Gastrocnemius medialis (tissue), 4 donors: ENCODE results near the gene INPP5B. TPM values are rescaled to one million over a fixed set of nuclear protein-coding genes. Genes with fewer than 3 reads are reported as not detected.
"Not testable (repeated sequence)": the region's sequence is repeated elsewhere in the genome, so short reads cannot be mapped to it uniquely, and the experiment has no call there.

Experiments
- ATAC-seq, 2 donors: fragments of 150-250 bp; one replicate each; pipeline ENCODE4 v1.9.1; 2016
- DNase-seq, 2 donors: peaks; one replicate each; pipeline ENCODE4 v3.0.0-alpha.2; 2019
- H3K27ac ChIP-seq, 4 donors: fragments of 200-600 bp; sonication (generic); 1 replicate in 1 of 4; 2 replicates in 3 of 4; pipeline ENCODE4 v1.5.1; 2016 to 2018; ENCODE audit warnings: mild to moderate bottlenecking in 2 of 4, moderate library complexity in 1 of 4
- H3K27me3 ChIP-seq, 3 donors: fragments of 200-600 bp; sonication (generic) in 2 of 3; 1 replicate in 1 of 3; 2 replicates in 2 of 3; pipeline versions ENCODE4 v1.5.1 to v1.6.0; 2016 to 2019; ENCODE audit warnings: mild to moderate bottlenecking in 1 of 3, moderate library complexity in 1 of 3
- H3K36me3 ChIP-seq, 2 donors: fragments of 200-600 bp; sonication (generic) in 1 of 2; one replicate each; pipeline ENCODE4 v1.5.1; 2017 to 2018
- H3K4me1 ChIP-seq, 2 donors: fragments of 200-600 bp; sonication (generic) in 1 of 2; one replicate each; pipeline ENCODE4 v1.5.1; 2016 to 2017; ENCODE audit warnings: mild to moderate bottlenecking in 2 of 2
- H3K4me3 ChIP-seq, 4 donors: fragments of 200-600 bp; sonication (generic) in 3 of 4; 1 replicate in 1 of 4; 2 replicates in 3 of 4; pipeline ENCODE4 v1.5.1; 2016 to 2019; ENCODE audit warnings: mild to moderate bottlenecking in 2 of 4
- H3K9me3 ChIP-seq, 3 donors: fragments of 200-600 bp; sonication (generic) in 2 of 3; 1 replicate in 1 of 3; 2 replicates in 2 of 3; pipeline ENCODE4 v1.5.1; 2016 to 2019
- POLR2A ChIP-seq, 2 donors: fragments of 450-650 bp; IDR thresholded peaks; one replicate each; pipeline ENCODE4 v1.6.1; 2017; ENCODE audit warnings: antibody characterized with exemption in 2 of 2, mild to moderate bottlenecking in 2 of 2, moderate library complexity in 2 of 2
- in situ Hi-C, 4 donors: fragments of 200-750 bp; cut with MboI; loops; one replicate each; pipeline versions ENCODE4 v1.15.0 to v1.8.0; 2017; ENCODE audit warnings: low sequenced_read_pairs in 4 of 4
- intact Hi-C: fragments of 100-400 bp; cut with DNase I; formaldehyde crosslinking; loops from one replicate; pipeline ENCODE4 v1.15.1; 2023; ENCODE audit warnings: low total_unique reads
- total RNA-seq, 4 donors: library from RNA; depleted of rRNA; stranded (reverse); fragments of >200 nt; gene quantifications; one replicate each; pipeline versions ENCODE4 v1.1.0 to v1.2.3, GENCODE V29; 2016
- TF ChIP-seq, protein P1 (sequence below), 5 experiments: fragments of 450-650 bp in 3 of 5; fragments of 200-600 bp in 2 of 5; sonication (generic) in 2 of 5; IDR thresholded peaks in 4 of 5; conservative IDR thresholded peaks in 1 of 5; 1 replicate in 4 of 5; 2 replicates in 1 of 5; pipeline ENCODE4 v1.5.1; 2016 to 2019; ENCODE audit warnings: antibody characterized with exemption in 5 of 5, mild to moderate bottlenecking in 3 of 5, moderate library complexity in 3 of 5

The INPP5B gene
- total RNA-seq, 4 donors from 2014 or later, result 6.8 to 13.4 (median 10.1) TPM

GRCh38 chr1:37922767-37923550, 23.9 kb downstream of the INPP5B start:
- ATAC-seq, result no peak

GRCh38 chr1:37919277-37919676, 27.6 kb downstream of the INPP5B start:
- intact Hi-C loops, result no loop called here
- DNase-seq, result no peak
- TF ChIP-seq, protein P1, sequence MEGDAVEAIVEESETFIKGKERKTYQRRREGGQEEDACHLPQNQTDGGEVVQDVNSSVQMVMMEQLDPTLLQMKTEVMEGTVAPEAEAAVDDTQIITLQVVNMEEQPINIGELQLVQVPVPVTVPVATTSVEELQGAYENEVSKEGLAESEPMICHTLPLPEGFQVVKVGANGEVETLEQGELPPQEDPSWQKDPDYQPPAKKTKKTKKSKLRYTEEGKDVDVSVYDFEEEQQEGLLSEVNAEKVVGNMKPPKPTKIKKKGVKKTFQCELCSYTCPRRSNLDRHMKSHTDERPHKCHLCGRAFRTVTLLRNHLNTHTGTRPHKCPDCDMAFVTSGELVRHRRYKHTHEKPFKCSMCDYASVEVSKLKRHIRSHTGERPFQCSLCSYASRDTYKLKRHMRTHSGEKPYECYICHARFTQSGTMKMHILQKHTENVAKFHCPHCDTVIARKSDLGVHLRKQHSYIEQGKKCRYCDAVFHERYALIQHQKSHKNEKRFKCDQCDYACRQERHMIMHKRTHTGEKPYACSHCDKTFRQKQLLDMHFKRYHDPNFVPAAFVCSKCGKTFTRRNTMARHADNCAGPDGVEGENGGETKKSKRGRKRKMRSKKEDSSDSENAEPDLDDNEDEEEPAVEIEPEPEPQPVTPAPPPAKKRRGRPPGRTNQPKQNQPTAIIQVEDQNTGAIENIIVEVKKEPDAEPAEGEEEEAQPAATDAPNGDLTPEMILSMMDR (IDR thresholded peaks at IDR 0.05 in 4 of 5, conservative IDR thresholded peaks at IDR 0.05 in 1 of 5), result peak in 2 of 5 experiments; percentile 8 to 26
- no peak for TF ChIP-seq POLR2A (IDR thresholded peaks at IDR 0.05)
- H3K4me1 ChIP-seq, result peaks cover 18 to 26% of the 10 kb centered on the region in 2 donors
- H3K27ac ChIP-seq, result no peak overlapping the region
- H3K36me3 ChIP-seq, result no peaks in the 10 kb centered on the region
- H3K4me3 ChIP-seq, result no peak overlapping the region
- ATAC-seq, result no peak
- in situ Hi-C loops, result no loop called here
- no peaks in the 10 kb centered on the region for H3K27me3 ChIP-seq
- H3K9me3 ChIP-seq, result no peaks in the 10 kb centered on the region

More at GRCh38 chr1:37922767-37923550, 23.9 kb downstream of the INPP5B start:
- no peak for TF ChIP-seq POLR2A (IDR thresholded peaks at IDR 0.05)
- intact Hi-C loops, result no loop called here
- in situ Hi-C loops, result no loop called here
- Histone ChIP-seq H3K27ac (no peak overlapping the region), H3K36me3 (no peaks in the 10 kb centered on the region), H3K4me3 (no peak overlapping the region), H3K9me3 (no peaks in the 10 kb centered on the region), H3K27me3 (no peaks in the 10 kb centered on the region), H3K4me1 (peaks cover 20 to 30% of the 10 kb centered on the region in 2 donors)
- DNase-seq, result no peak

DNA sequence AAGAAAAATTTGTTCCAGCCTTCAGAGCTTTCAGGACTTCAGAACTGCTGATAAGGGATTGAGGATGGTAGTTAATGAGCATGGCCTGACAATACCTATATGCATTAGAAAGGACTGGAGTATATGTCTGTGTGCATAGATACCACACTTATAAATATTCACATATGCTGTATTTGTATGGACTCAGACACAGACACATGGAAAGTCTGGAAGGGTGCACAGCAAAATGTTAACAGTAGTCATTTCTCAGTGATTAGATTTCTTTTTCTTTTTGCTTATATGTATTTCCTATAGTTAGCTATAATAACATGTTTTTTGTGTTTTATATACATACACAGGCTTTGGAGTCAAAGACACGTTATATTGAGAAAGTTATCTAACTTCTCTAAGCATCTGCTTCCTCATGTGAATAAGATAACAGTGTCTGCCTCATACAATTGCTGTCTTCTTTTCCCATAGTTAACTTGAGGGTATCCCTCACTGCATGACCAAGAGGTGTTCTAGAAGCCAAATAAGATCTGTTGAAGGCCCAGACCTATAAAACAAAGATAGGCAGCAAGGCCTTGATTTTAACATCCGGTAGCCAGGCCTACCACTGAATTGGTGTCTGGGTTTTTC, 31.3 kb downstream of the INPP5B start:
- no peak for ATAC-seq
- TF ChIP-seq, protein P1 (IDR thresholded peaks at IDR 0.05 in 4 of 5, conservative IDR thresholded peaks at IDR 0.05 in 1 of 5), result no peak
- no peak for TF ChIP-seq POLR2A (IDR thresholded peaks at IDR 0.05)
- intact Hi-C loops, result no loop called here
- Histone ChIP-seq H3K27ac (peak overlapping the region in 3 of 4 donors; percentile 1 to 40 (median 6)), H3K9me3 (no peaks in the 10 kb centered on the region), H3K27me3 (no peaks in the 10 kb centered on the region), H3K4me3 (no peak overlapping the region), H3K4me1 (peaks cover 20 to 27% of the 10 kb centered on the region in 2 donors), H3K36me3 (no peaks in the 10 kb centered on the region)
- no peak for DNase-seq
- in situ Hi-C loops, result no loop called here

DNA sequence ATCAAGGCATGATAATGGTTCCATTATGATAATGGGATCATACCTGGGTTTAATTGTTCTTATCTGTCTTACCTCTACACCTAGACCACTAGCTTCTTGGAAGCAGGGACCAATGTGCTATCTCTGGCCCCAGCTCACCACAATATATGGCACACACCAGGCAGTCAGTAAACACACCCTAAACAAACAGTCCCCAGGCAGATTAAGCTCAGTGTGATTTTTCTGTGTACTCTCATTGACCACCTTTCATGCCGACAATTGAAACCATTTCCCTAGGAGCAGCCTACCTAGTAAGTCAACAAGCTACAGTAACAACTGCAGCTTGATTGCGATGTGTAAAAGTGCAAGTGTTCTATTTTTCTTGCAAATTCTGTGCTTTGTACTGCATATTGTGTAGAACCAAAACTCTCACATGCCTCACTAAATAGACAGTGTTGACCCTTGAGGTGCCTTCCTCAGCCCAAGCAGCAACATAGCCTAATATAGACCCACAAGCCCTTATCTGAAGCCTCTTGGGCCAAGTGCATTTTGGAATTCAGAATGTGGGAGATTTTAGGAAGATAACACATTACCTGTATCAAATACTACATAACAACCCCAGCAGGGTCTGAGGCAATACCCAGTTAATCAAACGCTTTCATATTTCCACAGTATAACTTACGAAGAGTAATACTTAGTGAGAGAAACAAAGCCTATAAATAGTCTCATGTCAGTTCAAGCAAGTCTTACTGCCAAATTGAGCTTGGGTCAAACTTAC, 32.0 kb downstream of the INPP5B start:
- Histone ChIP-seq H3K27ac (peak overlapping the region in 3 of 4 donors; percentile 1 to 40 (median 6)), H3K4me3 (no peak overlapping the region), H3K36me3 (no peaks in the 10 kb centered on the region), H3K9me3 (no peaks in the 10 kb centered on the region), H3K27me3 (no peaks in the 10 kb centered on the region), H3K4me1 (peaks cover 20 to 27% of the 10 kb centered on the region in 2 donors)
- DNase-seq (no peak), ATAC-seq (no peak)
- intact Hi-C loops, result no loop called here
- in situ Hi-C loops, result no loop called here
- TF ChIP-seq POLR2A (IDR thresholded peaks at IDR 0.05), result no peak
- TF ChIP-seq, protein P1 (IDR thresholded peaks at IDR 0.05 in 4 of 5, conservative IDR thresholded peaks at IDR 0.05 in 1 of 5), result no peak

GRCh38 chr1:37911478-37911877, 35.4 kb downstream of the INPP5B start:
- intact Hi-C loops, ATAC-seq, DNase-seq, H3K4me3 ChIP-seq, H3K9me3 ChIP-seq, H3K27ac ChIP-seq, H3K36me3 ChIP-seq, H3K27me3 ChIP-seq, in situ Hi-C loops: not testable (repeated sequence)
- peaks cover 14 to 29% of the 10 kb centered on the region in 2 donors for H3K4me1 ChIP-seq

DNA sequence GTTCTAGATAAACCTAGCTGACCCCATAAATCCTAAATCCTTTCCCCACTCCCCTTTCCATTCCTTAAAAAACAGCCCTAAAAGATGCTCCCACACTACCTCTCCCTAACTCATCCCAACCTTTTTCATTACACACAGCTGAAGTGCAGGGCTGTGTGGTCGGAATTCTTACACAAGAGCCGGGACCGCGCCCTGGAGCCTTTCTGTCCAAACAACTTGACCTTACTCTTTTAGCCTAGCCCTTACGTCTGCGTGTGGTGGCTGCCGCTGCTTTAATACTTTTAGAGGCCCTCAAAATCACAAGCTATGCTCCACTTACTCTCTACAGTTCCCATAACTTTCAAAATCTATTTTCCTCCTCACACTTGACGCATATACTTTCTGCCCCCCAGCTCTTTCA, 36.0 kb downstream of the INPP5B start:
- H3K27ac ChIP-seq, H3K4me3 ChIP-seq, ATAC-seq, H3K36me3 ChIP-seq, H3K27me3 ChIP-seq, intact Hi-C loops, in situ Hi-C loops, DNase-seq, H3K9me3 ChIP-seq: not testable (repeated sequence)
- peaks cover 14 to 27% of the 10 kb centered on the region in 2 donors for H3K4me1 ChIP-seq

DNA sequence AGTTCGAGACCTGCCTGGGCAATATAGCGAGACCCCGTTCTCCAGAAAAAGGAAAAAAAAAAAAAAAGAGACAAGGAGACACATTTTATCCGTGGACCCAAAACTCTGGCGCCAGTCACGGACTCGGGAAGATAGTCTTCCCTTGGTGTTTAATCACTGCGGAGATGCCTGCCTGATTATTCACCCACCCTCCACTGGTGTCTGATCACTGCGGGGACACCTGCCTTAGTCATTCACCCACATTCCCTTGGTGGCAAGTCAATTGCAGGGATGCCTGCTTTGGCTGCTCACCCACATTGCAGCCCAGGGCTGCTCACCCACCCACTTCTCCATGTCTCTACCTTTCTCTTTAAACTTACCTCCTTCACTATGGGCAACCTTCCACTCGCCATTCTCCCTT, 38.3 kb downstream of the INPP5B start:
- DNase-seq, intact Hi-C loops, H3K9me3 ChIP-seq, H3K27ac ChIP-seq, ATAC-seq, H3K27me3 ChIP-seq, in situ Hi-C loops, H3K4me3 ChIP-seq, H3K36me3 ChIP-seq: not testable (repeated sequence)
- H3K4me1 ChIP-seq, result peaks cover 0 to 15% of the 10 kb centered on the region in 2 donors

GRCh38 chr1:37907416-37908125, 39.3 kb downstream of the INPP5B start:
- ATAC-seq, intact Hi-C loops, H3K9me3 ChIP-seq, H3K36me3 ChIP-seq, DNase-seq, H3K27me3 ChIP-seq, H3K27ac ChIP-seq, in situ Hi-C loops, H3K4me3 ChIP-seq: not testable (repeated sequence)
- peaks cover 0 to 15% of the 10 kb centered on the region in 2 donors for H3K4me1 ChIP-seq
